Vagina (tissue), 2 donors: ENCODE results near the gene FKBP15.

ENCODE experiments used
- POLR2A ChIP-seq, 2 donors: fragments of 450-650 bp; IDR thresholded peaks; one replicate each; pipeline ENCODE4 v1.6.1; 2017; ENCODE audit warnings: antibody characterized with exemption in 2 of 2, mild to moderate bottlenecking in 2 of 2, moderate library complexity in 2 of 2
- POLR2AphosphoS5 ChIP-seq, 2 donors: sonication (generic); formaldehyde crosslinking; IDR thresholded peaks; one replicate each; pipeline ENCODE4 v1.9.0; 2017; ENCODE audit warnings: antibody characterized with exemption in 2 of 2, mild to moderate bottlenecking in 2 of 2, low read depth in 1 of 2; ENCODE audit not compliant: insufficient read depth in 1 of 2
- TF ChIP-seq, protein P1 (sequence below), 3 experiments: fragments of 450-650 bp in 2 of 3; fragments of 200-600 bp in 1 of 3; sonication (generic) in 1 of 3; IDR thresholded peaks; one replicate each; pipeline ENCODE4 v1.5.1; 2017 to 2019; ENCODE audit warnings: antibody characterized with exemption in 3 of 3, mild to moderate bottlenecking in 2 of 3, moderate library complexity in 2 of 3

DNA sequence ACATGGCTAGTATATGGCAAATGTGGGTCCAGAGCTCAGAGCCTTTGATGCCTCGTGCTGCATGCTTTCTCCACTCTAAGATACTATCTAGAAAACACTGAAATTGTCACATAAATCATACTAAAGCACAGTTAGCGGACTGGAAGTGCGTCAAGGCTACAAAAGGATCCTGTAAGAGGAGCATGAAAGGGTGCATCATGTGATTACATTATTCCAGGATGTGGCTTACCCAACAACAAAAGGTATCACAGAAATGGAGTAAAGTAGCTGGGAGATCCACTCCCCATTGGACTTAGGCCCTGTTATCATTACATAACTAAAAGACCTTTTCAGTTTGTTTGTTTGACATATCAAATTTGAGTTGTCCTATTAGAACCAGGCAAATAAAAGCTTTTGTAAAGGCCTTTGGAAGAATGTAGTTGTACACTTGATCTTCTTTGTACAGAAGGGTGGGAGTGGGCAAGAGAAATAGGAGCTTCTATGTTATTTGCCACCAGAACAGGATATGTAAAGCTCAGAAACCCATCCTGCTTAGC, 7.1 kb upstream of the FKBP15 start:
- TF ChIP-seq, protein P1, sequence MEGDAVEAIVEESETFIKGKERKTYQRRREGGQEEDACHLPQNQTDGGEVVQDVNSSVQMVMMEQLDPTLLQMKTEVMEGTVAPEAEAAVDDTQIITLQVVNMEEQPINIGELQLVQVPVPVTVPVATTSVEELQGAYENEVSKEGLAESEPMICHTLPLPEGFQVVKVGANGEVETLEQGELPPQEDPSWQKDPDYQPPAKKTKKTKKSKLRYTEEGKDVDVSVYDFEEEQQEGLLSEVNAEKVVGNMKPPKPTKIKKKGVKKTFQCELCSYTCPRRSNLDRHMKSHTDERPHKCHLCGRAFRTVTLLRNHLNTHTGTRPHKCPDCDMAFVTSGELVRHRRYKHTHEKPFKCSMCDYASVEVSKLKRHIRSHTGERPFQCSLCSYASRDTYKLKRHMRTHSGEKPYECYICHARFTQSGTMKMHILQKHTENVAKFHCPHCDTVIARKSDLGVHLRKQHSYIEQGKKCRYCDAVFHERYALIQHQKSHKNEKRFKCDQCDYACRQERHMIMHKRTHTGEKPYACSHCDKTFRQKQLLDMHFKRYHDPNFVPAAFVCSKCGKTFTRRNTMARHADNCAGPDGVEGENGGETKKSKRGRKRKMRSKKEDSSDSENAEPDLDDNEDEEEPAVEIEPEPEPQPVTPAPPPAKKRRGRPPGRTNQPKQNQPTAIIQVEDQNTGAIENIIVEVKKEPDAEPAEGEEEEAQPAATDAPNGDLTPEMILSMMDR (IDR thresholded peaks at IDR 0.05): no peak
- no peak for TF ChIP-seq POLR2AphosphoS5 (IDR thresholded peaks at IDR 0.05; ENCODE audit: insufficient read depth in 1 of 2, low read depth in 1 of 2)
- TF ChIP-seq POLR2A (IDR thresholded peaks at IDR 0.05): no peak
